Ovary (tissue), 9 donors: Measurements from ENCODE around the gene LPGAT1. TPM values are rescaled to one million over a fixed set of nuclear protein-coding genes. Genes with fewer than 3 reads are reported as not detected.

ENCODE experiments used
- DNase-seq, 5 donors: peaks; one replicate each; pipeline ENCODE4 v3.0.0-alpha.2; 2019 to 2020
- H3K27ac ChIP-seq, 2 donors: fragments of 200-600 bp; one replicate each; pipeline versions ENCODE4 v1.5.1 to v1.8.0; 2019 to 2022
- H3K27me3 ChIP-seq: fragments of 200-600 bp; one replicate; pipeline ENCODE4 v1.8.0; 2022
- H3K36me3 ChIP-seq: fragments of 200-600 bp; sonication (generic); one replicate; pipeline ENCODE4 v1.5.1; 2019
- H3K4me1 ChIP-seq: one replicate; pipeline ENCODE4 v1.8.1; 2013; ENCODE audit warnings: mild to moderate bottlenecking, moderate library complexity; ENCODE audit not compliant: insufficient read depth
- H3K4me3 ChIP-seq: fragments of 200-600 bp; sonication (generic); one replicate; pipeline ENCODE4 v1.5.1; 2017
- H3K9me3 ChIP-seq, 2 donors: fragments of 200-600 bp in 1 of 2; sonication (generic) in 1 of 2; one replicate each; pipeline versions ENCODE4 v1.5.1 to v1.8.1; 2013 to 2019; ENCODE audit warnings: mild to moderate bottlenecking in 1 of 2, moderate library complexity in 1 of 2
- EP300 ChIP-seq: sonication (generic); formaldehyde crosslinking; IDR thresholded peaks from one replicate; pipeline ENCODE4 v1.6.1; 2017; ENCODE audit warnings: antibody characterized with exemption
- POLR2A ChIP-seq: fragments of 450-650 bp; IDR thresholded peaks from one replicate; pipeline ENCODE4 v1.6.1; 2017; ENCODE audit warnings: antibody characterized with exemption, mild to moderate bottlenecking, moderate library complexity
- WGBS, 3 donors: extraction: QIAGEN DNeasy Blood & Tissue Kit in 1 of 3; methylation state at CpG; one replicate each; pipeline versions ENCODE4 v1.1.5 to v1.1.7; 2013 to 2017; 5-methylcytosine and 5-hydroxymethylcytosine counted together
- intact Hi-C, 4 donors: fragments of 100-400 bp; cut with DNase I; formaldehyde crosslinking; loops; one replicate each; pipeline versions ENCODE4 v1.11.0 to v1.15.1; 2022 to 2023
- polyA plus RNA-seq, 2 donors: library from polyadenylated mRNA; stranded (reverse); fragments of 200-250 nt in 1 of 2; fragments of 350-450 nt in 1 of 2; fragmentation: Illumina TruSeq in 1 of 2; extraction: RNeasy Lipid Tissue Mini Kit (QIAGEN cat#74804) in 1 of 2; gene quantifications; one replicate each; pipeline ENCODE4 v1.2.3, GENCODE V29; 2013 to 2014
- total RNA-seq, 7 donors: library from RNA; depleted of rRNA in 2 of 7; stranded (reverse); fragments of >200 nt in 2 of 7; fragmentation: NEBNext Ultra II Directional in 3 of 7; extraction: Animal tissue kit (Norgen Biotek cat#: 25700) in 3 of 7; gene quantifications; one replicate each; pipeline versions ENCODE4 v1.1.0 to v1.2.4, GENCODE V29; 2016 to 2023
- TF ChIP-seq, protein P1 (sequence below), 3 donors: fragments of 450-650 bp in 2 of 3; fragments of 200-600 bp in 1 of 3; IDR thresholded peaks; one replicate each; pipeline versions ENCODE4 v1.5.1 to v1.8.0; 2016 to 2022; ENCODE audit warnings: antibody characterized with exemption in 3 of 3, mild to moderate bottlenecking in 1 of 3
- donor health status: DM: no; HTN: no; CAD: no; lungs with moderate emphysema.
- donor health status: DM: no; HTN: no; CAD: no.
- donor health status: Bipolar disorder and iron deficiency.
- donor health status: DM: yes; HTN: yes; CAD: no.
- donor health status: DM: no; HTN: no; CAD: no.
- donor health status: DM: yes; HTN: yes; CAD: no.

LPGAT1 gene
- total and polyA plus RNA-seq, 9 donors: 6.3 to 32.7 (median 26.1) TPM

- 71 to 85% (median 80%) methylated on average over 5 of the region's 5 CpGs for WGBS, 3 donors
- TF ChIP-seq POLR2A (no peak), EP300 (no peak)
- TF ChIP-seq, protein P1, sequence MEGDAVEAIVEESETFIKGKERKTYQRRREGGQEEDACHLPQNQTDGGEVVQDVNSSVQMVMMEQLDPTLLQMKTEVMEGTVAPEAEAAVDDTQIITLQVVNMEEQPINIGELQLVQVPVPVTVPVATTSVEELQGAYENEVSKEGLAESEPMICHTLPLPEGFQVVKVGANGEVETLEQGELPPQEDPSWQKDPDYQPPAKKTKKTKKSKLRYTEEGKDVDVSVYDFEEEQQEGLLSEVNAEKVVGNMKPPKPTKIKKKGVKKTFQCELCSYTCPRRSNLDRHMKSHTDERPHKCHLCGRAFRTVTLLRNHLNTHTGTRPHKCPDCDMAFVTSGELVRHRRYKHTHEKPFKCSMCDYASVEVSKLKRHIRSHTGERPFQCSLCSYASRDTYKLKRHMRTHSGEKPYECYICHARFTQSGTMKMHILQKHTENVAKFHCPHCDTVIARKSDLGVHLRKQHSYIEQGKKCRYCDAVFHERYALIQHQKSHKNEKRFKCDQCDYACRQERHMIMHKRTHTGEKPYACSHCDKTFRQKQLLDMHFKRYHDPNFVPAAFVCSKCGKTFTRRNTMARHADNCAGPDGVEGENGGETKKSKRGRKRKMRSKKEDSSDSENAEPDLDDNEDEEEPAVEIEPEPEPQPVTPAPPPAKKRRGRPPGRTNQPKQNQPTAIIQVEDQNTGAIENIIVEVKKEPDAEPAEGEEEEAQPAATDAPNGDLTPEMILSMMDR (IDR thresholded peaks at IDR 0.05): no peak
- H3K4me3 ChIP-seq: no peak overlapping the region
- no peak overlapping the region for H3K27ac ChIP-seq
- DNase-seq: no peak
- intact Hi-C loops: no loop called here
- no peaks in the 10 kb centered on the region for H3K27me3 ChIP-seq
- H3K9me3 ChIP-seq: no peaks in the 10 kb centered on the region
- no peaks in the 10 kb centered on the region for H3K4me1 ChIP-seq
- no peaks in the 10 kb centered on the region for H3K36me3 ChIP-seq
Measured at GRCh38 chr1:211714154-211714553, 116.4 kb downstream of the LPGAT1 start.

DNA sequence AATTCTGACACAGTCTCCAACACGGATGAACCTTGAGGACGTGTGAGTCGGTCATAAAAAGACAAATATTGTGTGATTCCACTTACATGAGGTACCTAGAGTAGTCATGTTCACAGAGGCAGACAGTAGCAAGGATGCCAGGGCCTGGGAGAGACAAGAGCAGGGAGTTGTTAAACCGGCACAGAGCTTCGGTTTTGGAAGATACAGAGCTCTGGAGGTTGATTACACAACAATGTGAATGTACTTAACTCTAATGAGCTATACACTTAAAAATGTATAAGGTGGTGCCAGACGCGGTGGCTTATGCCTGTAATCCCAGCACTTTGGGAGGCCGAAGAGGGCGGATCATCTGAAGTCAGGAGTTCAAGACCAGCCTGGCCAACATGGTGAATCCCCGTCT, 117.3 kb downstream of the LPGAT1 start:
- TF ChIP-seq, protein P1 (IDR thresholded peaks at IDR 0.05): no peak
- no peak for TF ChIP-seq EP300
- TF ChIP-seq POLR2A: no peak
- DNase-seq: no peak
- H3K9me3 ChIP-seq: no peaks in the 10 kb centered on the region
- intact Hi-C loops: no loop called here
- H3K36me3 ChIP-seq: no peaks in the 10 kb centered on the region
- no peaks in the 10 kb centered on the region for H3K4me1 ChIP-seq
- H3K27me3 ChIP-seq: no peaks in the 10 kb centered on the region
- 87 to 88% (median 88%) methylated on average over 10 of the region's 10 CpGs for WGBS, 3 donors
- no peak overlapping the region for H3K4me3 ChIP-seq
- no peak overlapping the region for H3K27ac ChIP-seq

DNA sequence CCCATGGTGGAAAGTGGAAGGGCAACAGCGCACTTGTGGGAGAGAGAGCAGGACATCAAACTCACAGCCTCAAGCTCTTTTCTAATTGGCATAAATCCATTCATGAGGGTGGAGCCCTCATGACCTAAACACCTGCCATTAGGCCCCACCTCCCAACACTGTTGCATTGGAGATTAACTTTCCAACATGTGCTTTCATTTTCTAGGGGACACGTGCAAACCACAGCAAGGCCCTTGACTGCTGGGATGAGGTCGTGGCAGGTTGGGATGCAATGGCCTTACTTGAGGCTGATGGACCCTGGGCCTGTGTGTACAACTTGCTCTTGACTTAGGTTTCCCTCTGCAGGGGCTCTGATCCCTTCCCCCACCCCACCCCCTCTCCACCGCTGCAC, 119.3 kb downstream of the LPGAT1 start:
- Histone ChIP-seq H3K36me3 (no peaks in the 10 kb centered on the region), H3K4me3 (no peak overlapping the region), H3K27ac (no peak overlapping the region), H3K9me3 (no peaks in the 10 kb centered on the region), H3K27me3 (no peaks in the 10 kb centered on the region), H3K4me1 (no peaks in the 10 kb centered on the region)
- intact Hi-C loops: no loop called here
- TF ChIP-seq POLR2A (no peak), EP300 (no peak)
- TF ChIP-seq, protein P1 (IDR thresholded peaks at IDR 0.05): no peak
- 91 to 94% (median 94%) methylated on average over 4 of the region's 4 CpGs for WGBS, 3 donors
- DNase-seq: no peak

GRCh38 chr1:211710566-211711314, 119.8 kb downstream of the LPGAT1 start:
- intact Hi-C loops: no loop called here
- no peaks in the 10 kb centered on the region for H3K9me3 ChIP-seq
- no peaks in the 10 kb centered on the region for H3K36me3 ChIP-seq
- no peaks in the 10 kb centered on the region for H3K27me3 ChIP-seq
- TF ChIP-seq EP300 (no peak), POLR2A (no peak)
- TF ChIP-seq, protein P1 (IDR thresholded peaks at IDR 0.05): no peak
- H3K27ac ChIP-seq: no peak overlapping the region
- no peaks in the 10 kb centered on the region for H3K4me1 ChIP-seq
- no peak for DNase-seq
- H3K4me3 ChIP-seq: no peak overlapping the region
- WGBS, 3 donors: 85 to 90% (median 85%) methylated on average over 6 of the region's 6 CpGs
